SK-N-SH (cell line): ENCODE results near the gene MT1E.

Experiments used
- CHD2 ChIP-seq: fragments of 150-350 bp; IDR thresholded peaks from 2 replicates; pipeline ENCODE4 v1.6.1; 2018; ENCODE audit warnings: low read length; ENCODE audit not compliant: partially characterized antibody
- EP300 ChIP-seq, 2 experiments: IDR thresholded peaks; 2 replicates each; pipeline versions ENCODE4 v1.4.0 to v1.6.1; 2012; ENCODE audit warnings: borderline replicate concordance in 1 of 2, low read depth in 1 of 2, low read length in 1 of 2
- FOXM1 ChIP-seq: IDR thresholded peaks from 2 replicates; pipeline ENCODE4 v1.4.0; 2012; ENCODE audit warnings: low read depth, mild to moderate bottlenecking
- MXI1 ChIP-seq: IDR thresholded peaks from 2 replicates; pipeline ENCODE4 v1.6.1; 2012; ENCODE audit warnings: mild to moderate bottlenecking, low read depth, low read length, improper control_type of control experiment
- RFX5 ChIP-seq: IDR thresholded peaks from 2 replicates; pipeline ENCODE4 v1.6.1; 2012; ENCODE audit warnings: mild to moderate bottlenecking, improper control_type of control experiment, low read length
- SIN3A ChIP-seq: IDR thresholded peaks from 2 replicates; pipeline ENCODE4 v1.6.1; 2012; ENCODE audit warnings: low read depth, mild to moderate bottlenecking, low read length, moderate library complexity, borderline replicate concordance
- TAF1 ChIP-seq: IDR thresholded peaks from 2 replicates; pipeline ENCODE4 v1.6.1; 2012; ENCODE audit warnings: low read depth, mild to moderate bottlenecking, low read length, moderate library complexity, borderline replicate concordance
- YY1 ChIP-seq: IDR thresholded peaks from 2 replicates; pipeline ENCODE4 v1.4.0; 2012; ENCODE audit warnings: low read depth, mild to moderate bottlenecking
- TF ChIP-seq, protein P1 (sequence below): fragments of 200-600 bp; sonication (generic); IDR thresholded peaks from 2 replicates; pipeline ENCODE4 v1.6.1; 2017; ENCODE audit warnings: antibody characterized with exemption, mild to moderate bottlenecking, moderate library complexity
- TF ChIP-seq, protein P2 (sequence below): IDR thresholded peaks from 2 replicates; pipeline ENCODE4 v1.4.0; 2012; ENCODE audit warnings: low read depth, borderline replicate concordance
- TF ChIP-seq, protein P3 (sequence below): IDR thresholded peaks from 2 replicates; pipeline ENCODE4 v1.6.1; 2012; ENCODE audit warnings: mild to moderate bottlenecking, low read depth, low read length, moderate library complexity
- TF ChIP-seq, protein P4 (sequence below): fragments of 150-350 bp; IDR thresholded peaks from 2 replicates; pipeline ENCODE4 v1.6.1; 2017; ENCODE audit warnings: antibody characterized with exemption, low read length, low read depth, borderline replicate concordance

DNA sequence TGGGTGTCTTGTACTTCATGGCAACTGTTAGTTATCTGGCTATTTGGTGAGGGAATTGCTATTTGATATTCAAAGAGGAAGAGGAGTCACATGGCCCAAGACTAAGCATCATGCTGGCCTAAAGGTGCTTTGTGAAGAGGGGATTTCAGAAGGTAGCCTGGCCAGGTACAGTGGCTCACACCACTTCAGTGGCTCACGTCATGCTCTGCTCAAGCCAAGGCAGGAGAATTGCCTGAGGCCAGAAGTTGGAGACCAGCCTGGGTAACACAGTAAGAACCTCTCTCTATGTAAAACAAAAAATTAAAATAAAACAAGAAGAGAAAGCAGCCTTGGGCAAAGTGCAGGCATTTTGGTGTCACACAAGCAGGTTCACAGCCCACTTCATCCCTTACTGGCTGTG lies 19.7 kb downstream of the MT1E start:
- TF ChIP-seq, protein P1, sequence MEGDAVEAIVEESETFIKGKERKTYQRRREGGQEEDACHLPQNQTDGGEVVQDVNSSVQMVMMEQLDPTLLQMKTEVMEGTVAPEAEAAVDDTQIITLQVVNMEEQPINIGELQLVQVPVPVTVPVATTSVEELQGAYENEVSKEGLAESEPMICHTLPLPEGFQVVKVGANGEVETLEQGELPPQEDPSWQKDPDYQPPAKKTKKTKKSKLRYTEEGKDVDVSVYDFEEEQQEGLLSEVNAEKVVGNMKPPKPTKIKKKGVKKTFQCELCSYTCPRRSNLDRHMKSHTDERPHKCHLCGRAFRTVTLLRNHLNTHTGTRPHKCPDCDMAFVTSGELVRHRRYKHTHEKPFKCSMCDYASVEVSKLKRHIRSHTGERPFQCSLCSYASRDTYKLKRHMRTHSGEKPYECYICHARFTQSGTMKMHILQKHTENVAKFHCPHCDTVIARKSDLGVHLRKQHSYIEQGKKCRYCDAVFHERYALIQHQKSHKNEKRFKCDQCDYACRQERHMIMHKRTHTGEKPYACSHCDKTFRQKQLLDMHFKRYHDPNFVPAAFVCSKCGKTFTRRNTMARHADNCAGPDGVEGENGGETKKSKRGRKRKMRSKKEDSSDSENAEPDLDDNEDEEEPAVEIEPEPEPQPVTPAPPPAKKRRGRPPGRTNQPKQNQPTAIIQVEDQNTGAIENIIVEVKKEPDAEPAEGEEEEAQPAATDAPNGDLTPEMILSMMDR = no peak
- TF ChIP-seq FOXM1 (no peak), RFX5 (no peak), SIN3A (no peak), EP300 (IDR thresholded peaks at IDR 0.05; ENCODE audit: borderline replicate concordance in 1 of 2, low read depth in 1 of 2, low read length in 1 of 2) (no peak), MXI1 (no peak), CHD2 (no peak), TAF1 (no peak), YY1 (no peak)
- TF ChIP-seq, protein P2, sequence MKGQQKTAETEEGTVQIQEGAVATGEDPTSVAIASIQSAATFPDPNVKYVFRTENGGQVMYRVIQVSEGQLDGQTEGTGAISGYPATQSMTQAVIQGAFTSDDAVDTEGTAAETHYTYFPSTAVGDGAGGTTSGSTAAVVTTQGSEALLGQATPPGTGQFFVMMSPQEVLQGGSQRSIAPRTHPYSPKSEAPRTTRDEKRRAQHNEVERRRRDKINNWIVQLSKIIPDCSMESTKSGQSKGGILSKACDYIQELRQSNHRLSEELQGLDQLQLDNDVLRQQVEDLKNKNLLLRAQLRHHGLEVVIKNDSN = no peak
- TF ChIP-seq, protein P3, sequence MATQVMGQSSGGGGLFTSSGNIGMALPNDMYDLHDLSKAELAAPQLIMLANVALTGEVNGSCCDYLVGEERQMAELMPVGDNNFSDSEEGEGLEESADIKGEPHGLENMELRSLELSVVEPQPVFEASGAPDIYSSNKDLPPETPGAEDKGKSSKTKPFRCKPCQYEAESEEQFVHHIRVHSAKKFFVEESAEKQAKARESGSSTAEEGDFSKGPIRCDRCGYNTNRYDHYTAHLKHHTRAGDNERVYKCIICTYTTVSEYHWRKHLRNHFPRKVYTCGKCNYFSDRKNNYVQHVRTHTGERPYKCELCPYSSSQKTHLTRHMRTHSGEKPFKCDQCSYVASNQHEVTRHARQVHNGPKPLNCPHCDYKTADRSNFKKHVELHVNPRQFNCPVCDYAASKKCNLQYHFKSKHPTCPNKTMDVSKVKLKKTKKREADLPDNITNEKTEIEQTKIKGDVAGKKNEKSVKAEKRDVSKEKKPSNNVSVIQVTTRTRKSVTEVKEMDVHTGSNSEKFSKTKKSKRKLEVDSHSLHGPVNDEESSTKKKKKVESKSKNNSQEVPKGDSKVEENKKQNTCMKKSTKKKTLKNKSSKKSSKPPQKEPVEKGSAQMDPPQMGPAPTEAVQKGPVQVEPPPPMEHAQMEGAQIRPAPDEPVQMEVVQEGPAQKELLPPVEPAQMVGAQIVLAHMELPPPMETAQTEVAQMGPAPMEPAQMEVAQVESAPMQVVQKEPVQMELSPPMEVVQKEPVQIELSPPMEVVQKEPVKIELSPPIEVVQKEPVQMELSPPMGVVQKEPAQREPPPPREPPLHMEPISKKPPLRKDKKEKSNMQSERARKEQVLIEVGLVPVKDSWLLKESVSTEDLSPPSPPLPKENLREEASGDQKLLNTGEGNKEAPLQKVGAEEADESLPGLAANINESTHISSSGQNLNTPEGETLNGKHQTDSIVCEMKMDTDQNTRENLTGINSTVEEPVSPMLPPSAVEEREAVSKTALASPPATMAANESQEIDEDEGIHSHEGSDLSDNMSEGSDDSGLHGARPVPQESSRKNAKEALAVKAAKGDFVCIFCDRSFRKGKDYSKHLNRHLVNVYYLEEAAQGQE = no peak
- TF ChIP-seq, protein P4, sequence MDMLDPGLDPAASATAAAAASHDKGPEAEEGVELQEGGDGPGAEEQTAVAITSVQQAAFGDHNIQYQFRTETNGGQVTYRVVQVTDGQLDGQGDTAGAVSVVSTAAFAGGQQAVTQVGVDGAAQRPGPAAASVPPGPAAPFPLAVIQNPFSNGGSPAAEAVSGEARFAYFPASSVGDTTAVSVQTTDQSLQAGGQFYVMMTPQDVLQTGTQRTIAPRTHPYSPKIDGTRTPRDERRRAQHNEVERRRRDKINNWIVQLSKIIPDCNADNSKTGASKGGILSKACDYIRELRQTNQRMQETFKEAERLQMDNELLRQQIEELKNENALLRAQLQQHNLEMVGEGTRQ = no peak
